HL-60 (cell line): ENCODE data around the gene PRDM7.

Source experiments
- DNase-seq, 2 experiments: peaks; one replicate each; pipeline ENCODE4 v3.0.0-alpha.2; 2010 to 2020; ENCODE audit warnings: low read depth in 1 of 2, low spot score in 1 of 2
- H3K27ac ChIP-seq: fragments of 250-450 bp; sonication (Bioruptor Pico); replicated peaks from 2 replicates; pipeline ENCODE4 v1.5.1; 2020; ENCODE audit warnings: mild to moderate bottlenecking, moderate library complexity
- H3K27me3 ChIP-seq: fragments of 250-450 bp; sonication (Bioruptor Pico); 2 replicates; pipeline ENCODE4 v1.5.1; 2021; ENCODE audit warnings: mild to moderate bottlenecking, moderate library complexity; ENCODE audit not compliant: insufficient read depth, poor library complexity, severe bottlenecking
- H3K4me3 ChIP-seq: replicated peaks from 2 replicates; pipeline ENCODE4 v1.5.1; 2011; ENCODE audit warnings: mild to moderate bottlenecking, control low read depth, low read length; ENCODE audit not compliant: insufficient read depth
- CTCF ChIP-seq: IDR thresholded peaks from one replicate; pipeline ENCODE4 v1.5.1; 2011; ENCODE audit warnings: low read length, control low read depth, inconsistent platforms; ENCODE audit not compliant: insufficient read depth
- GABPA ChIP-seq: IDR thresholded peaks from 2 replicates; pipeline ENCODE4 v1.6.1; 2012; ENCODE audit warnings: low read depth
- POLR2AphosphoS5 ChIP-seq: IDR thresholded peaks from 2 replicates; pipeline ENCODE4 v1.6.1; 2012; ENCODE audit warnings: low read depth
- REST ChIP-seq: IDR thresholded peaks from 2 replicates; pipeline ENCODE4 v1.6.1; 2012; ENCODE audit warnings: low read depth; ENCODE audit not compliant: insufficient replicate concordance
- SPI1 ChIP-seq: IDR thresholded peaks from 2 replicates; pipeline ENCODE4 v1.6.1; 2012; ENCODE audit warnings: low read depth, mild to moderate bottlenecking, borderline replicate concordance

The PRDM7 gene

GRCh38 chr16:90081606-90081970 is 4.5 kb upstream of the PRDM7 start:
- DNase-seq = no peak
- Histone ChIP-seq H3K27ac (no peak overlapping the region), H3K27me3 (no peaks in the 10 kb centered on the region), H3K4me3 (no peak overlapping the region)
- TF ChIP-seq CTCF (no peak), SPI1 (no peak), GABPA (no peak), POLR2AphosphoS5 (no peak), REST (no peak)

- TF ChIP-seq POLR2AphosphoS5 = no peak
- H3K4me3 ChIP-seq = 0 out of 2 replicates have a peak overlapping the region, but pooled peaks have one; percentile 29
- peak overlapping the region; percentile 79 for H3K27ac ChIP-seq
- no peaks in the 10 kb centered on the region for H3K27me3 ChIP-seq
- DNase-seq = peak; percentile 34 to 60
These were observed 1.4 kb upstream of the PRDM7 start for GRCh38 chr16:90078579-90078895.

- TF ChIP-seq REST = no peak
- TF ChIP-seq GABPA = no peak
- no peak for TF ChIP-seq POLR2AphosphoS5
- no peak for TF ChIP-seq CTCF
- TF ChIP-seq SPI1 = no peak
- peak overlapping the region; percentile 79 for H3K27ac ChIP-seq
- no peaks in the 10 kb centered on the region for H3K27me3 ChIP-seq
These were observed 837 bp upstream of the PRDM7 start for GRCh38 chr16:90077757-90078578.

GRCh38 chr16:90072442-90073105 is 4.6 kb downstream of the PRDM7 start:
- Histone ChIP-seq H3K27ac (no peak overlapping the region), H3K4me3 (no peak overlapping the region), H3K27me3 (no peaks in the 10 kb centered on the region)
- TF ChIP-seq GABPA (no peak), POLR2AphosphoS5 (no peak), SPI1 (no peak), REST (no peak), CTCF (no peak)
- no peak for DNase-seq

More at GRCh38 chr16:90077757-90078578, 837 bp upstream of the PRDM7 start:
- H3K4me3 ChIP-seq = peak overlapping the region; percentile 29
- DNase-seq = no peak
